SW 1271 (cell line): ENCODE data around the gene MTOR.

Source experiments
- DNase-seq, 2 experiments: peaks; one replicate each; lab custom pipeline; 2025; lab: John Stamatoyannopoulos, UW

Gene MTOR

DNA sequence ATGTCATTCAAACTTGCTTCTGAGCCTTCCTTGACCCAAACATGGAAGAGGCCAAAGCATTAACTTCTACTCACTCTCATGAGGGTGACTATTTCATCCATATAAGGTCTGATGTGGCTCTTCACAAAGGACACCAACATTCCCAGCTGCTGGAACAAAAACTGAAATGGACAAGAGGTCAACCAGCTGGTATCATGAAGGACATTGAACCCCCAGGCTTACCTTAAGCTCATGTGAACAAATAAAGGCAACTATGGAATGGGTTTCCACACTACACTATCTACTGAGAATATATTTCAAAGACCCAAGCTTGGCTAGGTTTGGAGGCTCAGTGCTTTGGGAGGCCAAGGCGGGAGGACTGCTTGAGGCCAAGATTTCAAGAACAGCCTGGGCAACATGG is 46.3 kb downstream of the MTOR start:
- DNase-seq, result no peak

DNA sequence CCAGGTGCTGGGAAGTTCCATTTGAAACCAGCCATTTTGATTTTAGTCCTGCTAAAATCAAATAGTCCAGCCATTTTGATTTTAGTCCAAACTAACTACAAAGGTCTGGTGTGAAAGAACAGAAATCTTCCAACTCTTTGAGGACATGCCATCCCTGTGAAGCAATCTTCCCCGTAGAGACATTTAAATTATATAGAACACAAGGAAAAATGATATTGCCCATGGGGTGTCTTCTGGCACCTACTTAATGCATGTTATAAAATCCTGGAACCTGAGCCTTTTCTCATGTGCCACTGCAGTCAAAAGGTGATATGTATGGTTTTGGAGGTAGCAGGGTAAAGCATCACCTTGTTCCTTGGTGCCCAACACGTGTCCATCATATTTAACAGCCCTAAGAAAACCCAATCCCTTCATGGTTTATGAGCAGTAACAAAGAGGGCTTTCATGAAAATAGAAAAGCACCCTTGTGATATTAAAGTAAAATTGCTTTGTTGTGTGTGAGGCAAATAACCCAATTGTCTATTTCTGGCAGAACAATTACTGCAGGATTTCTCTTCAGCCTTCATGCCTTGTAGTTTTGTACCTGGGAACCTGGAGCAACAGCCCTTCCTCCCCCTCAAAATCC is 46.9 kb downstream of the MTOR start:
- no peak for DNase-seq

DNA sequence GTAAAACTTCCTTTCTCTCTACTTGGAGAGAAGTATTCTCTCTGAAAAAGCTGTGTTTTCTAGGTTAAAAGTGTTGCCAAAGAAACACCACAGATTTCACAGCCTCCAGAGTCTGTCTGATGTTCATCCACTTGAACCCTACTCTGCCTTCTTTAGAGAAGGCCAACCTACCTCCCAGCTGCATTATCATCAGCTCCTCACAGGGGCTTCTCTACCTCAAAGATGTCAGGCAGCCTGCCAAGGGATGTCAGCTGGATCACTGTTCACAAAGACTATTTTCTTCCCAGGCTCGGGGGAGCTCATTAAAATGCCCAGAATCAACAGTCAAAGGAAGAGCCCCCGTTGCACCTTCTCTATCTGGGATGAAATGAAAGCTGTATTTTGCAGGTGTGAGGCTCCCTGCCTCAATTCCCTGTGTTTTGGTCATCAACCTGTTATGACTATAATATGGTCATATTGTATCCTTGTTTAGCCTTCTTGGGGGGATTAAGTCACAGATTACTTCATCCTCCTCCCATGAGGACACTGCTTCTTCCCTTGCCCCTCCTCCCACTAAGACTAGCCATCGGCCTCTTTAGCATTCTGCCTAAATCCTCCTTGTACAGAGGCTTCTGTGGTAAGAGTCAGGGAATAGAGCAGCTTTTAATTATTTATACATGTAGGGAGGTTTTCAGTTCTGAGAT is 47.5 kb downstream of the MTOR start:
- DNase-seq, result no peak

DNA sequence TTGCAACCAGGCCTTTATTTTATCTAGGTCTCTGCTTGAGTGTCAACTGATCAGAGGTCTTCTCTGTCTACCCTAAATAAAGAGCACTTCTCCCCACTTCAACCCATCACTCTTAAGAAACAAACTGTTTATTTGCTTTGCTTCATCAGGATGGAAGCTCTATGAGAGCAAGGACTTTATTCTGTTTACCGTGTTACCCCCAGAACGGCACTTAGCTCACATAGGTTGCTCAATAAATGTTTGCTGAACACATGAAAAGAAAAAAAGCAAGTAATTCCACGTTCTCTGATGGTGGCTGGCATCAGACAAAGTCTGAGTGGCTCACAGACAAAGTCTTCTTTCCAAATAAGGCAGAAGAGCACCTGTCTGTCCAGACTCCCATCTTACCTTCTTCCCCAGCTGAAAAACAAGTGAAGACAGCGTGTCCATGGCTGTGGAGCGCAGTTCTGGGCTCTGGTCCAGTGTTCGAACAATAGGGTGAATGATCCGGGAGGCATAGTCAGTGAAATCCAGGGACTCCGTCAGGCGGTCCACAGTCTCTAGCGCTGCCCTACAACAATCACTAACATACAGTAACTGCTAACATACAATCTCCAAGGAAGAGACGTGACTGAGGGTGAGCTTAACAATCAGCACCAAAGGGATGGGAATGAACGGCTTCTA is 50.3 kb downstream of the MTOR start:
- DNase-seq, result no peak

DNA sequence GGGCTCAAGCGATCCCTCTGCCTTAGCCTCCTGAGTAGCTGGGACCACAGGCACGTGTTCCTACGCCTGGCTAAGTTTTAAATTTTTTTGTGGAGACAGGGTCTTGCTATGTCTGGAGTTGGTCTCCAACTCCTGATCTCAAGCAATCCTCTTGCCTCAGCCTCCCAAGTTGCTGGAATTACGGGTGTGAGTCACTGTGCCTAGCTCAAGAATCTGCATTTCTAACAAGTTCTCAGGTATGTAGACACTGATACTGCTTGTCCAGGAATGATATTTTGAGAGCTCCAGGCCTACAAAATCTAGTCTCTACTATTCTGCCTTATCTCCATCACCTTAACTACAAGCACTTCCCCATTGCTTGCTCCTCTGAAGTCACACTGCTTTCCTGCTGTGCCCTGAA is 50.9 kb downstream of the MTOR start:
- DNase-seq, result no peak

DNA sequence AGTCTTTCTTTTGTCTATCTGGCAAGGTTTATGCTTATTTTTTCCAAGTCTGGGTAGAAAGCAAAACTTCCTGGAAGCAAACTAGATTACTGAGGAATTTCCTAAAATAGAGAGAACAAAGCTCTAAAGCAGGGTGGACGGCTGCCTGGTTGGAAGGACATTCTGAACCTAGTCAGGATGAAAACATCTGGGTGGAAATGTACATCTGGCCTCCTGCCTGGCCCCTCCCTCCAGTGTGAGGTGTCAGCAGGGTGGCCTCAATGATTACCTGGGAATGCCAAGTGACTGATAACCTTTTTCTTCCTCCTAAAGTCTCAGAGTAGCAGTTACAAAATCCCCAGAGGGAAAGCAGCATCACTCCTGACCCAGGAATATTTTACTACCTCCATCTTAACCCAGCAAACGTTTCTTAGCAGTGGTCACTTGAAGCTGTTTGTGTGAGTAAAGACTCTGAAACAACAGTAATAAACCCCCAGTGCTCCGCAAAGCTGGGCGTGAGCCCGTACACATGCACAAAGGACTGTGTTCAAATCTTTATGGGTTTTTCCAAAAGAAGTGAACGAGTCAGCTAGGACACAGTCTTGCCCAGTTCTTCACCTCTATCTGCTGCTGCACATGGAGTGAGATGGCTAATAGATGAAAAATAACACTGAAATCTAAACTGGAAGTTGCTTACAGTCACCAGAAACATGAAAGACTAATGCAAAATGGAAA is 54.3 kb downstream of the MTOR start:
- no peak for DNase-seq

DNA sequence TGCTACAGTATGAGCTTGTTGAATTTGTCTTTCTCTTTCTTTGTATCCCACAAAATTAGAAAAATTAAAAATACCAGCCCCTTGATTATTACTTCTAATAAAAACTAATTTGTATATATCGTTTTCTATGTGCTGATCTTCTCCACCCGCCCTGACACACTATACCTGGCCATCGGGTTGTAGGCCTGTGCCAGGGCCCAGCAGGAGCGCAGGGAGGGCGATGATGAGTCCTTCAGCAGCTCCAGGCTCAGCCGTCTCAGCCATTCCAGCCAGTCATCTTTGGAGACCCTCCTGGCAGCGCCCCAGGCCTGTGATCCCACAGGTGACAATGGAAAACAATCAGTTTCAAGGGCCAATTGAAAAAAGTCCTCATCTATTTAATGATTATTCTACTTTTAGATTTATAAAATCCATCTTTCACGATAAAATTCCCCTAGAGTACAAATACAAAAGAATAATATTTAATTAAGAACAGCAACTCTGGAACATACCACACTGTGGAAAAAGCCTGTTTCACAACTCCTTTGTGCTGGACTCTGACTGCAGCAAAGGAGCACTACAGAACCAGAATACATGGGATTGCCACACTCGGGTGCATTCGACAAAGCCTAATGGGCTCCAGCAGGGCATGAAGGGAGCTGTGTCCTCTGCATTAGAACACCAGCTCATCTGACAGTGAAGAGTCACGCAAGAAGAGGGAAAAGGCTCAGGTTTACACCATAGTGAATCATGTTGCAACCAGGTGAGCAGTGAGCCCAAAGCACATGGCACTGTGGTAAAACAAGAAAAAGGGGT is 57.8 kb downstream of the MTOR start:
- no peak for DNase-seq

DNA sequence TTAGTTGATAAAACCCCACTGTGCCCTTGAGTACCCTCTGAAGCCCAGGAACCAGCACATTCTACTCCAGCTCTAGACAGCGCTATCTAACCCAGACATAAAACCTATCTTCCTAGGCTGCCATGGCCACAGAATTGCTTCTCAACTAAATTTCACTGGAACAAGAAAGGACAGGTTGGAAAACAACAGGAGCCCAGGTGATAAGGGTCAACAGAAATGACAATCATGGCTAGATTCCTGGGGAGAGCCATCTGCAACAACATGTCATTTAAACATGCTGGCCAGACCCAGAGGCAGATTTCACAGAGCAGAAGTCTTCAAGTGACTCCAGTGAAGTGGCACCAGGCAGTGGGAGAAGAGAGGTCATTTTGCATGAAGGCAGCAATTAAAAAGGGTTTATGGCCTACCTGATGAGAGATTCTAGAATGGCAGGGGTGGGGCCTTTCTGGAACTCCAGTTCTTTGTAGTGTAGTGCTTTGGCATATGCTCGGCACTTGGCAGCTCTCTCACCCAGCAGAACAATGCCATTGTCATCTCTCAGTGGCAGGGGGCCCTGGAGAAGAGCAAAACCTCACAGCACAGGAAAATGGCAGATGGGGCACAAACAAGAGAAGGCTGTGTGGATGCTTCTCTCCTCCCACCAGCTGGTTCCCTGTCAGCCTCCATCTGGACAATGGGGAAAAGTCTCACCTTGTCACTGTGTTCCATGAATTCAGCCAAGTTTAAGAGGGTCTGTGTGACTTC is 63.3 kb downstream of the MTOR start:
- DNase-seq, result no peak

DNA sequence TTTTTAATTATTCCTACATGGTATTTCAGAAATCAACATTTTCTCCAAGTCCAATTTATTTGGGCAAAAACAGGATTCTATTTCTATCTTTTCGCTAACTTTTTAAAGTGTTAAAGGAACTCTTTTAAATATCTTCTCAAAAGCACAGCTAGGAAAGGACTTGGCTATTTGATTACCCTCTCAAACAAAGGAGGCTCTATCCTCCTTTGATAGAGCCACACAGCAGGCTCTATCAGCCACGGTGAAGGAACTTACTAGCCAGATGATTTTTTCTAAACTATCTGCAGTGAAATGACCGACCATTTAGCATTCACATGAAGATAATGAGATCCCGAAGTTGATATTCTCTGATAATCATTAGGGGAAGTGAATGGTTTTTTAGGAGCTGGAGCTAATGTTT is 64.1 kb downstream of the MTOR start:
- DNase-seq, result no peak

DNA sequence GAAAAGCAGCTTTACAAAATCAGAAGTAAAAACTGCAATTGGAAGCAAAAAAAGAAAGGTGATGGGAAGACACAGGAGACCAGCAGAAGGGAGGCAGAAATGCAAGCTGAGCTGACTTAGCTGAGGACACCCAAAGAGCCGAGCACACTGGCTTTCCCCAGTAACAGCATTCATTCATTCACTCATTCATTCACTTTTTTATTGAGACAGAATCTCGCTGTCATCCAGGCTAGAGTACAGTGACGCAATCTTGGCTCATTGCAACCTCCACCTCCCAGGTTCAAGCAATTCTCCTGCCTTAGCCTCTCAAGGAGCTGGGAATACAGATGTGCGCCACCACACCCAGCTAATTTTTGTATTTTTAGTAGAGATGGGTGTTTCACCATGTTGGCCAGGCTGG is 65.0 kb downstream of the MTOR start:
- no peak for DNase-seq

DNA sequence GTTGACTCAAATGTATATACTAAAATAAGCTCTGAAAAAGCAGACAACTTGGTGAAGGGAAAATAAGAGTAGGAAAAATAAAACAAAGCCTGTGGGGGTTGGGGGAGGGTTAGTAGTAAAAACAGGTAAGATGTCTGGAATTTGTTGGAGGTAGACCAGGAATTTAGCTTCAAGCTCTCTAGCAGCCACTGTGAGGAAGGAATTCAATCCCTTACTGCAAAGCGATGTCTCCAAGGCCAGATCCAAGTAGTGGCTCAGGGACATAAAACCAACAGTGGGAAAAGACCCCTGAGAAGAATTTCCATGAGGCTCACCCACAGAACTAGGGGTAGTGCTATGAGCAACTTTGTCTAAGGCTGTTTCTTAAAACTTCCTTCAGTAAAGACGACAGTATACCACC is 65.4 kb downstream of the MTOR start:
- DNase-seq, result no peak

DNA sequence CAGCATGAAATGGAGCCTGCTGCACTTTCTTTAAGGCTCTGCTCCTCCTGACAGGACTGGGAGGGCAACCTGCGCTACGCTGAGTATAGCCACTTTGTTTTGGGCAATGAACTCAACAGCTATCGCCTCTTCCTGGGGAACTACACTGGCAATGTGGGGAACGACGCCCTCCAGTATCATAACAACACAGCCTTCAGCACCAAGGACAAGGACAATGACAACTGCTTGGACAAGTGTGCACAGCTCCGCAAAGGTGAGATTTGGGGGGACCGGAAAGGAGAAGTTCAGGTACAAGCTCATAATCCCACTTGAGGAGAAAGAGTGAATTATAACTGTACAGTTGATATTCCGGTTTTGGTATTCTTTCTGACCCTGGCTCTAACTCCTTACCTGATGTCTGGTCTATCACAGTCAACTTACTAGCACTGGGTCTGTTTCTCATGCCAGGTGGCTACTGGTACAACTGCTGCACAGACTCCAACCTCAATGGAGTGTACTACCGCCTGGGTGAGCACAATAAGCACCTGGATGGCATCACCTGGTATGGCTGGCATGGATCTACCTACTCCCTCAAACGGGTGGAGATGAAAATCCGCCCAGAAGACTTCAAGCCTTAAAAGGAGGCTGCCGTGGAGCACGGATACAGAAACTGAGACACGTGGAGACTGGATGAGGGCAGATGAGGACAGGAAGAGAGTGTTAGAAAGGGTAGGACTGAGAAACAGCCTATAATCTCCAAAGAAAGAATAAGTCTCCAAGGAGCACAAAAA is 67.8 kb downstream of the MTOR start:
- no peak for DNase-seq

DNA sequence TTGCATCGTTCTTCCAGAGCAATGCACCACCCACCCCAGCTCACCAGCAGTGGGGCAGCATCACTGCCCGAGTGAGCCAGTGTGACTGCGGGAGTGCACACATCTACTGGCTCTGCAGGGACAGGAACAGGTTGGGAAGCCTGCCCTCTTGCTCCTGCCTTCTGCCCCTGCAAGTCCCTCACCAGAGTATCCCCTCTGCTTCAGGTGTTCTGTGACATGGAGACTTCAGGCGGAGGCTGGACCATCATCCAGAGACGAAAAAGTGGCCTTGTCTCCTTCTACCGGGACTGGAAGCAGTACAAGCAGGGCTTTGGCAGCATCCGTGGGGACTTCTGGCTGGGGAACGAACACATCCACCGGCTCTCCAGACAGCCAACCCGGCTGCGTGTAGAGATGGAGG is 69.0 kb downstream of the MTOR start:
- no peak for DNase-seq

DNA sequence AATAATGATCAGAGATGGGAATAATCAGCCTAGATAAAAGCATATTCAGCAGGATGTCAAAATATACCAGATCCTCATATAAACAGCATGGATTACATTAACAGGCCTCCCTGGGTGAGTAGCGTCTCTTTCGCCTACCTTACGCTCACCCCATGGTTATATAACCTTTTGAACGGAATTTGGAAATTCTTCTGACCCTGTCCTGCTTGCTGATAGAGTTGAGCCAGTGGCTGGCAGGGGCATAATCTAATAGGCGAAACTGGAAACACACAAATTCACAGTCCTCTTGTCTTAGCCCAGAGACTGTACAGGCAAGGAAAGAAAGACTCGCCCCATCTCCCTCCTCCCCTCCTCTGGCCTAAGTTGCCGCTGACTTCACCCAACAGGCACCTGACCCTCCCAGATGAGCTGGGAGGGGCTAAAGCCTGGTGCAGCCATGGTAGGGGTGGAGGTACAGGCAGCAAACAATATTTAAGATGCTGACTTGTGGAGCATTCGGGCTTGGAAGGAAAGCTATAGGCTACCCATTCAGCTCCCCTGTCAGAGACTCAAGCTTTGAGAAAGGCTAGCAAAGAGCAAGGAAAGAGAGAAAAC is 73.4 kb downstream of the MTOR start, which contains the start of gene ANGPTL7:
Gene ANGPTL7 (plus strand): TSS at position 498 of the 594 bp plus-strand sequence. CDS start 225 bp downstream, outside the sequence.
- no peak for DNase-seq

DNA sequence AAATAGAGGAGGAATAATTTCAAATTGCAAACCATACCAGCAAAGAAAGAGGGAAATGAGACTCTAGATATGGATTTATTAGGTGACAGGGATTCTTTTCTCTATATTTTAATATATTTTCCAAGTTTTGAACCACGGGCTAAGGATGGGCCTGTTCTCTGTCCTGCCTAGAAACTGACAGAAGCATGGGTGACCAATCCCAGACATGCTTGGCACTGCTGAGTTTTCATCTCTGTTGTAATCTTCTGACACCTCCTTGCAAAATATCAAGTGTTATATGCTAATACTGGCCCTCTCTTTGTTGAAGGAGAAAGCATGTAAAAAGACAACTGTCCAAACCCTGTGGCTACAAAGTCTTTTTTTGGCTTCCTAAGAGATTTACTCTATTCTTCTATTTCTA is 74.0 kb downstream of the MTOR start:
- no peak for DNase-seq

DNA sequence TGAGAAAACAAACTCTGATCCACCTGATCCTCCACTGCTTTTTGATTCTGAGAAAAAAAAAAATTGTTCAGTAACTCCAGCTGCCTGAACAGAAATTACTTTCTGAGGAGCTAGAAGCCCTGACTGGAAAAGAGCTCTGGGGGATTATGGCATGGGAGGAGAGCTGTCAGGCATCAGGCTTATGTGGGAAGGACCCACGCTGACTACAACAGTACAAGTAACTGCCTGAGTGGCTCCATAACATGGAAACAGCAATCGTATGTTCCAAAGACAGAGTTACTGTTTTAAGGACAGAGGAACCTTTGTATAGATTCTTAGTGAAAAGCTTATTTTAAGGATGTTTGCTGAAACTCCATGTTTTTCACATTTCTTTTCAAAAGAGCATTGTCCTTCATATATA is 74.4 kb downstream of the MTOR start:
- DNase-seq, result no peak

DNA sequence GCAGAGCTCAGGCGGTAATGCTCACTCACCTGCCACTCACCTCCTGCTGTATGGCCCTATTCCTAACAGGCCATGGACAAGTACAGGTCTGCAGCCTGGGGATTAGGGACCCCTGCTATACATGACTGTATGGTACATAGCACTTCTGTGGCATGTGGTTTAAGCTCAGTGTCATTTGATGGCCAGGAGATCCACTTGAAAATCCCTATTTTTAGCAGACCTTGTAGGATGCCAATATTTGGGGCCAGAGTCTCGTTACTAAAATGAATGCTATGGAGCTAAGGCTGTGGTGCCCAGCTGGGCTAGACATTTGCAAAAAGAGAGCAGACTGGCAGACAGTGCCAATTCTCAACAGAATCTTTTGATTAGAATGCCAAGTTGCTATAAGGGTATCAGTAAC is 74.9 kb downstream of the MTOR start:
- DNase-seq, result no peak

DNA sequence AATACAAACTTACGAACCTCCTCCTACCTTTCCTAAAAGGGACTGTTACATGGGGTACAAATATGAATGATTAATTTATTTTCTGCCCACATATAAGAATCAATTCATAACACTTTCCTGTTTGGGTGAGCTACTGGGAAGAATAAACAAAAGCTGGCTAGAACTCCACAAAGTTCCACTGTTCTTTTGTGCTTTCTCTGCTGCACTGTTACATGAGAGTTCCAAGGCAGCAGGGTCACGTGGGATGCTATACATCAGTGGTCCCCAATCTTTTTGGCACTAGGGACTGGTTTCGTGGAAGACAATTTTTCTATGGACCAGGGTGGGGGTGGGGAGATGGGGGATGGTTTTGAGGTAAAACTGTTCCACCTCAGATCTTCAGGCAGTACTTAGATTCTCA is 75.4 kb downstream of the MTOR start:
- DNase-seq, result no peak

DNA sequence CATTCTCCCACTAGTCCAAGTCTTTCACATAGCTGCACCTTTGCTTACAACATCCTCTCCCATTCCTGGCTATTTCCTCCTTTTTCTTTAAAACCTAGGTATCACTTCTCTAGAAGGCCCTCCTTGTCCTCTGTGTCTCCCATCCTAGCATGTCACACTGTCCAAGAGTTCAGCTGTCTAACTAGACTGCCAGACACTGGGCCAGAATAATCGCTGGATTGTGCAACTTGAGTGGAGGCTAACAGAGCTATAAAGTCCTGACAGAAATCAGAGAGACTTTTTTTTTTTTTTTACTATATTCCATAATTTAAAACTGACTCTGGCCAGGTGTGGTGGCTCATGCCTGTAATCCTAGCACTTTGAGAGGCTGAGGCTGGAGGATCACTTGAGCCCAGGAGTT is 77.4 kb downstream of the MTOR start:
- no peak for DNase-seq

DNA sequence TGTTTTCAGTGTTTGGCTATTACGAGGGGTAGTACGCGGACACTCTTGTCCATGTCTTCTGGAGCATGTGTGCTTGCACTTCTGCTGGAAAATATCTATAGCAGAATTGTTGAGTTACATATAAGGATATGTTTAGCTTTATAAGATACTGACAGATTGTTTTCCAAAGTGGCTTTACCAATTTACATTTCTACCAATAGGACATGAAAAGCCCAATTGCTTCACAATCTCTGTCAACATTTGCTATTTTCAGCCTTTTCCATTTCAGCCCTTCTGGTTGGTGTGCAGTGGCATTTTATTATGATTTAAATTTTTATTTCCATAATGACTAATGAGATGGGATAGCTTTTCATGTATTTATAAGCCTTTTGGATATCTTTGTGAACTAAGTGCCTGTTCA is 79.5 kb downstream of the MTOR start:
- DNase-seq, result no peak
